Tibial nerve (tissue), 4 donors: ENCODE measurements around the gene SEMA3A. TPM values are rescaled to one million over a fixed set of nuclear protein-coding genes. Genes with fewer than 3 reads are reported as not detected.
"Not testable (repeated sequence)": the region's sequence is repeated elsewhere in the genome, so short reads cannot be mapped to it uniquely, and the experiment has no call there.

Experiments used
- DNase-seq, 2 donors: peaks; one replicate each; pipeline ENCODE4 v3.0.0-alpha.2; 2019; ENCODE audit warnings: low spot score in 2 of 2
- H3K27ac ChIP-seq, 4 donors: fragments of 200-600 bp; sonication (generic) in 3 of 4; one replicate each; pipeline ENCODE4 v1.5.1; 2017 to 2019; ENCODE audit warnings: mild to moderate bottlenecking in 1 of 4
- H3K27me3 ChIP-seq, 2 donors: fragments of 200-600 bp; sonication (generic) in 1 of 2; one replicate each; pipeline versions ENCODE4 v1.5.1 to v1.6.0; 2017 to 2019
- H3K36me3 ChIP-seq, 3 donors: fragments of 200-600 bp; sonication (generic); one replicate each; pipeline ENCODE4 v1.5.1; 2018 to 2019
- H3K4me1 ChIP-seq, 4 donors: fragments of 200-600 bp; sonication (generic) in 3 of 4; one replicate each; pipeline ENCODE4 v1.5.1; 2017 to 2019
- H3K4me3 ChIP-seq, 4 donors: fragments of 200-600 bp; sonication (generic) in 3 of 4; one replicate each; pipeline ENCODE4 v1.5.1; 2017 to 2019; ENCODE audit warnings: mild to moderate bottlenecking in 1 of 4, moderate library complexity in 1 of 4
- H3K9me3 ChIP-seq, 4 donors: fragments of 200-600 bp; sonication (generic) in 3 of 4; one replicate each; pipeline ENCODE4 v1.5.1; 2017 to 2019
- CTCF ChIP-seq, 5 experiments: fragments of 200-600 bp in 3 of 5; fragments of 450-650 bp in 2 of 5; sonication (generic) in 3 of 5; IDR thresholded peaks; one replicate each; pipeline ENCODE4 v1.5.1; 2016 to 2019; ENCODE audit warnings: antibody characterized with exemption in 5 of 5, mild to moderate bottlenecking in 3 of 5, moderate library complexity in 2 of 5
- EP300 ChIP-seq, 2 donors: sonication (generic); formaldehyde crosslinking; IDR thresholded peaks; one replicate each; pipeline ENCODE4 v1.6.1; 2017; ENCODE audit warnings: antibody characterized with exemption in 2 of 2, mild to moderate bottlenecking in 1 of 2
- POLR2A ChIP-seq, 2 donors: fragments of 450-650 bp; IDR thresholded peaks; one replicate each; pipeline ENCODE4 v1.6.1; 2017; ENCODE audit warnings: antibody characterized with exemption in 2 of 2, mild to moderate bottlenecking in 2 of 2, moderate library complexity in 2 of 2
- WGBS, 2 donors: methylation state at CpG; one replicate each; pipeline ENCODE4 v1.1.5; 2018; 5-methylcytosine and 5-hydroxymethylcytosine counted together
- total RNA-seq, 4 donors: library from RNA; depleted of rRNA; stranded (reverse); fragments of >200 nt; gene quantifications; one replicate each; pipeline ENCODE4 v1.1.0, GENCODE V29; 2016

SEMA3A gene
- total RNA-seq, 4 donors from 2014 or later = 2.9 to 9.3 (median 6.8) TPM

- H3K4me1 ChIP-seq = no peaks in the 10 kb centered on the region
- no peaks in the 10 kb centered on the region for H3K36me3 ChIP-seq
- no peak for TF ChIP-seq EP300 (IDR thresholded peaks at IDR 0.05)
- no peak for TF ChIP-seq POLR2A (IDR thresholded peaks at IDR 0.05)
- TF ChIP-seq CTCF (IDR thresholded peaks at IDR 0.05) = no peak
- no peak overlapping the region for H3K4me3 ChIP-seq
- H3K9me3 ChIP-seq = no peaks in the 10 kb centered on the region
- DNase-seq = no peak
- H3K27me3 ChIP-seq = no peaks in the 10 kb centered on the region
- 93 to 94% methylated on average over 2 of the region's 2 CpGs for WGBS, 2 donors
- no peak overlapping the region for H3K27ac ChIP-seq
Measured at GRCh38 chr7:84219310-84219709, 24.7 kb upstream of the SEMA3A start.

- no peak overlapping the region for H3K27ac ChIP-seq
- 26 to 37% methylated on average over 2 of the region's 2 CpGs for WGBS, 2 donors
- H3K36me3 ChIP-seq = no peaks in the 10 kb centered on the region
- H3K4me1 ChIP-seq = no peaks in the 10 kb centered on the region
- no peaks in the 10 kb centered on the region for H3K27me3 ChIP-seq
- TF ChIP-seq CTCF (IDR thresholded peaks at IDR 0.05) (no peak), EP300 (IDR thresholded peaks at IDR 0.05) (no peak), POLR2A (IDR thresholded peaks at IDR 0.05) (no peak)
- H3K9me3 ChIP-seq = no peaks in the 10 kb centered on the region
- no peak for DNase-seq
- H3K4me3 ChIP-seq = no peak overlapping the region
Measured at GRCh38 chr7:84218681-84219080, 24.1 kb upstream of the SEMA3A start.

GRCh38 chr7:84216472-84216871 is 21.9 kb upstream of the SEMA3A start:
- H3K4me1 ChIP-seq = no peaks in the 10 kb centered on the region
- no peak overlapping the region for H3K4me3 ChIP-seq
- no peaks in the 10 kb centered on the region for H3K27me3 ChIP-seq
- WGBS, 2 donors = 23 to 32% methylated on average over 1 of the region's 1 CpG
- no peaks in the 10 kb centered on the region for H3K9me3 ChIP-seq
- no peak for DNase-seq
- H3K27ac ChIP-seq = no peak overlapping the region
- no peaks in the 10 kb centered on the region for H3K36me3 ChIP-seq
- TF ChIP-seq EP300 (IDR thresholded peaks at IDR 0.05) = no peak

- DNase-seq, H3K27ac ChIP-seq, H3K36me3 ChIP-seq, H3K27me3 ChIP-seq, H3K9me3 ChIP-seq, H3K4me3 ChIP-seq, H3K4me1 ChIP-seq: not testable (repeated sequence)
- 93% methylated on average over 6 of the region's 6 CpGs for WGBS, 2 donors
Measured at GRCh38 chr7:84214757-84215156, 20.2 kb upstream of the SEMA3A start.

GRCh38 chr7:84210301-84210700 is 15.7 kb upstream of the SEMA3A start:
- DNase-seq = no peak
- whole genome bisulfite sequencing, 2 donors = 90 to 91% methylated on average over 3 of the region's 3 CpGs
- H3K36me3 ChIP-seq = no peaks in the 10 kb centered on the region
- no peak overlapping the region for H3K27ac ChIP-seq
- no peaks in the 10 kb centered on the region for H3K27me3 ChIP-seq
- H3K9me3 ChIP-seq = no peaks in the 10 kb centered on the region
- no peaks in the 10 kb centered on the region for H3K4me1 ChIP-seq
- TF ChIP-seq CTCF (IDR thresholded peaks at IDR 0.05) (no peak), POLR2A (IDR thresholded peaks at IDR 0.05) (no peak), EP300 (IDR thresholded peaks at IDR 0.05) (no peak)
- H3K4me3 ChIP-seq = no peak overlapping the region

- TF ChIP-seq EP300 (IDR thresholded peaks at IDR 0.05) (no peak), POLR2A (IDR thresholded peaks at IDR 0.05) (no peak), CTCF (IDR thresholded peaks at IDR 0.05) (no peak)
- no peaks in the 10 kb centered on the region for H3K27me3 ChIP-seq
- H3K4me1 ChIP-seq = no peaks in the 10 kb centered on the region
- no peaks in the 10 kb centered on the region for H3K36me3 ChIP-seq
- H3K9me3 ChIP-seq = no peaks in the 10 kb centered on the region
- H3K4me3 ChIP-seq = no peak overlapping the region
- no peak overlapping the region for H3K27ac ChIP-seq
- WGBS, 2 donors = 84 to 90% methylated on average over 1 of the region's 1 CpG
- DNase-seq = no peak
Measured at GRCh38 chr7:84209006-84209405, 14.4 kb upstream of the SEMA3A start.
